Measurements from ENCODE around the gene NDUFB7. TPM values are rescaled to one million over a fixed set of nuclear protein-coding genes. Genes with fewer than 3 reads are reported as not detected.
"Not testable (repeated sequence)": the region's sequence is repeated elsewhere in the genome, so short reads cannot be mapped to it uniquely, and the experiment has no call there.

NDUFB7 gene
- total RNA-seq, 1 experiment from 2014 or later, result 482 TPM

DNA sequence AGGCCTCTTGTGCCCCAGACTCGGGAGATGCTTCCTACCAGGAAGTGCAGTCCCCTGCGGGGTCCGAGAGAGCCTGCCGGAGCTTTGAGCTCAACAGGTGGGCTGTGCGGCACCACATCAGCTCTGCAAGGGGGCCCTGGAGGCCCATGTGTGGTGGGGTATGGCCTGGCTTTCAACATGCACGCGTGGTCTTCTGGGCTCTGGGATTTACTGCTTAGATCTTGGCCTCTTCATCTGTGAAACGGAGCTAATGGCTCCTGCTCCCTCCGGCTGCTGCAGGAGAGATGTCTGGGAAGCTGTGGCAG, 18.0 kb downstream of the NDUFB7 start:
- DNase-seq (ENCODE audit: low read depth), result no peak

- no peak for DNase-seq (ENCODE audit: low read depth)
Measured at GRCh38 chr19:14553042-14553938, 18.6 kb downstream of the NDUFB7 start.

- DNase-seq (ENCODE audit: low read depth), result not testable (repeated sequence)
Measured at GRCh38 chr19:14552006-14552360, 19.9 kb downstream of the NDUFB7 start.

- not testable (repeated sequence) for DNase-seq (ENCODE audit: low read depth)
Measured at GRCh38 chr19:14551134-14552005, 20.5 kb downstream of the NDUFB7 start.

DNA sequence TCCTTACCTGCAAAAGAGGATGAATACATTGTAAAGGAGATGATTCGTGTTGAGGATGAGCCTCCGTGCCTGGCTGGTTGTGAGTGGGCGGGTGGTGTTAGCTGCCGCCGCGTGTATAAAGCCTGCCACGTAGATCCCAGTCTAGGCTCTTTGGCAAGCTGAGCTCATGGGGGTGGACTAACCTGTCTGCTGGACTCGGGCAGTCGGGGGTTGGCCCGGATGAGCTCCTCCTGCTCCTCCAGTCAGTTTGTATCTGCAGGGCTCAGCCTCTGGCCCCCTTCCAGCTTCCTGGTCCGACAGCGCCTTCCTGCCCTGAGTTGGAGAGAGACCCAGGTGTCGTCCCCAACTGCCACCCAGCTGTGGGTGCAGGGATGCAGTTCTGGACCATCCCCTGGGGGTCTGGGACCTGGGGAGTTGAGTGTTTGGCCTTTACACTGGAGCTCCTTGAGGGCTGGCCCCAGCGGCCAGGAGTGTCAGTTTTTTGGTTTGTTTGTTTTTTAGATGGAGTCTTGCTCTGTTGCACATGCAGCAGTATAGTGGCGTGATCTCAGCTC, 21.6 kb downstream of the NDUFB7 start:
- DNase-seq (ENCODE audit: low read depth), result no peak

- no peak for DNase-seq (ENCODE audit: low read depth)
Measured at GRCh38 chr19:14545716-14546082, 26.2 kb downstream of the NDUFB7 start.

DNA sequence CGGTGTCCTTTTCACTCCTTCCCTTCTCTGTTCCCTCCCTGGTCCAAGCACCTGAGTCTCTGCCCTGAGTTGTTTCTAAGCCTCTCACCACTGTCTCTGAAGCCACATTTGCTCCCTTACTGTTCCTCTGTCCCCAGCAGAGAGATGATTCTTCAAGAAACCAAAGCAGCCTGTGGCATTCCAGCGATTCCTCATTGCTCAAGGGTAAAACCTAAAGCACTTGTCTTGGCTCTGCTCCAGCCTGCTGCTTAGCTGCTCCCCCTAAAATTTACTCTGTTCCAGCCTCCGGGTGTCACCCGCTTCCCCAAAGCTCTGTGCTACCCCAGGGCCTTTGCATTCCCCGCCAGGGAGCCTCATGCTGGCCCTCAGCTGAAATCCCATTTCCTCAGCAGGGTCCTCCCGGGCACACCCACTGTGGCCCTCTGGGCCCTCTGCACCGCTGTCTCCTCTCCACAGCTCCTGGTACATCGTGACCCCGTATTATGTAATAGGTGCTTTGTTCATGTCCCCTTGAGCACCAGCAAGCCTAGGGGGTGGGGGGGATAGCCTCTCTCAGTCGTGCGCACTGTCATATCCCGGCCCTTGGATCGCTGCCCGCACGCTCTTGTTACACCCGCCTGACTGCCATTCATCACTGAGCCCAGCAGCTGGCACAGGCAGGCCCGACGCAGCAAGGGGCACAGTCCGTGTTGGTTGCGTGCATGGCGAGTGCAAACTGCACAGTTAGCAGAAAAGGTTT, 26.7 kb downstream of the NDUFB7 start:
- no peak for DNase-seq (ENCODE audit: low read depth)

GRCh38 chr19:14544047-14544446, 27.8 kb downstream of the NDUFB7 start:
- DNase-seq (ENCODE audit: low read depth), result no peak

- peak; percentile 61 for DNase-seq (ENCODE audit: low read depth)
Measured at GRCh38 chr19:14542711-14543328, 29.0 kb downstream of the NDUFB7 start.

DNA sequence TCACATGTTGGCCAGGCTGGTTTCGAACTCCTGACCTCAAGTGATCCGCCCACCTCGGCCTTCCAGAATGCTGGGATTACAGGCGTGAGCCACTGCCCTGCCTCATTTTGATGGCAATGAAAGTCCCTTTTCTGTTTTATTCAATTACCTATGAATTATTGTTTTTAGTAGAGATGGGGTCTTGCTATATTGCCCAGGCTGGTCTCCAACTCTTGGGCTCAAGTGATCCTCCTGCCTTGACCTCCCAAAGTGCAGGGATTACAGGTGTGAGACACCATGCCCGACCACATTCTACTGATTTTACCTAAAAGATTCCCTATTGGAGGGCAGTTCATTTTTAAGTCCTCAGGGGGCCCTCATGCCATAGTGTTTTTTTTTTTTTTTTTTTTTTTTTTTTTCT, 29.9 kb downstream of the NDUFB7 start:
- DNase-seq (ENCODE audit: low read depth), result not testable (repeated sequence)

DNA sequence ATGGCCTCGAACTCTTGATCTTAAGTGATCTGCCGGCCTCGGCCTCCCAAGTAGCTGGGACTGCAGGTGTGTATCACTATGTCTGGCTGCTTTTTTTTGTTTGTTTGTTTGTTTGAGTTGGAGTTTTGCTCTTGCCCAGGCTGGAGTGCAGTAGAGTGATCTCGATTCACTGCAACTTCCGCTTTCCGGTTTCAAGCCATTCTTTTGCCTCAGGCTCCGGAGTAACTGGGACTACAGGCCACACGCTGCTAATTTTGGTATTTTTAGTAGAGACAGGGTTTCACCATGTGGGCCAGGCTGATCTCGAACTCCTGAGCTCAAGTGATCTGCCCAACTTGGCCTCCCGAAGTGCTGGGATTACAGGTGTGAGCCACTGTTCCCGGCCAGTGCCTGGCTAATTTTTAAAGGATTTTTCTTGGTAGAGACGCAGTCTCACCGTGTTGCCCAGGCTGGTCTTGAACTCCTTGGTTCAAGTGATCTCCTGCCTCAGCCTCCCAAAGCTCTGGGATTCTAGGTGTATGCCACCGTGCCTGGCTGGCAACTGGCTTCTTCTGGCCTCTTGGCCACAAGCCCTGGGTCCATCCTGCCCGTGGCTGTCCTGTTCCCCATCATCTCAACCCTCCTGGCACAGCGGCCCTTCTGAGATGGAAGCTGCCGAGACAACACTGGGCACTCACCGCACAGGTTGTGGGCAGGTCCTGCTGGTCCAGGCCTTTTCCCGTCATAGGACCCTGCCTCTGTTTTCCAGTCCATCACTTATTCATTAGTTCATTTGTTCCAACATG, 30.9 kb downstream of the NDUFB7 start:
- no peak for DNase-seq (ENCODE audit: low read depth)

- DNase-seq (ENCODE audit: low read depth), result no peak
Measured at GRCh38 chr19:14536926-14537692, 34.8 kb downstream of the NDUFB7 start.

- no peak for DNase-seq (ENCODE audit: low read depth)
Measured at GRCh38 chr19:14533450-14533849, 38.4 kb downstream of the NDUFB7 start.

DNA sequence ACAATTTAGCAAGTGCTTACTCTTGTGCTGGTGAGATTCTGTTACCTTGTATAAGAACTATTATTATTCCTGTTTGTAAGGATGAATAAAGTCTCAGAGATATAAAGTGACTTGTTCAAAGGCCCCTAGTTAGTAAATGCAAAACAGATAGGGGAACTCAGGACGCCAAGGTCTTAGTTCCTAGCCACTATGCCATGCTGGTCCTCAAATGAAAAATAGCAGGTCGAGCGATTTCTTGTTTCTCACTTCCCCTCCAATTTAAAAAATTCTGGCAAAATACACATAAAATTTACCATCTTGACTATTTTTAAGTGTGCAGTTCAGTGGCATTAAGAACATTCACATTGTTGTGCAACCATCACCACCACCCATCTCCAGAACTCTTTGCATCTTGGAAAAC, 41.4 kb downstream of the NDUFB7 start:
- no peak for DNase-seq (ENCODE audit: low read depth)

- no peak for DNase-seq (ENCODE audit: low read depth)
Measured at GRCh38 chr19:14530005-14530348, 41.9 kb downstream of the NDUFB7 start.

DNA sequence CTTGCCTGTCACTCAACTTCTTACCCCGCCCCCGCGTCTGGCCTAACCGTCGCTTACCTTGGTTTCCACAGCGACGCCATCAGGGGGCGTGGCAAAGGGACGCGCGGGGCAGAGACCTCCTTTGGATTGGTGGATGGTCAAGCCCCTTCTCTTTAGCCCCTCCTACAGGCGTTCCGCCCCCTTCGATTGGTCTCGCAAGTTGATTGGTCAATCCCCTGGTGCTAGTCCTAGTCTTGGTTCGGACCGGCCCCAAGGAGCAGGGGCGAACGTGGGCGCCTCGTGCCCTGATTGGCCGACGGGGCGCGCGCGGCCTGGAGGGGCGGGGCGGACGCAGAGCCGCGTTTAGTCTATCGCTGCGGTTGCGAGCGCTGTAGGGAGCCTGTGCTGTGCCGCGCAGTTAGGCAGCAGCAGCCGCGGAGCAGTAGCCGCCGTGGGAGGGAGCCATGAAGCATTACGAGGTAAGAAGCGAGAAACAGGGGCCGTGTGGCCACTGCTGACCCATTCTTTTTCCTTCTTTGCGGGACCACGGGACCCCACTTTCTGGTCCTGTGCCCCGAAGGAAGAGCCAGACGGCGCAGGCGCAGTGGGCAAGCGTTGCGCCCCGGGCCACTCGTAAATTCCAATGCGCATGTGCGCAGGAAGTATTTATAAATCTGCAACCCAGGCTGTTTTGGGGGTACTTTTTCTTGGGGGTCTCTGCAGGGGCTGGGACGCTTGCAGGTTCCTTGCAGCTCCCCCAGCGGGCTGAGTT, 42.4 kb downstream of the NDUFB7 start, which contains the start of gene TECR:
Gene TECR (plus strand): TSS at position 341 of the 751 bp plus-strand sequence. CDS start 103 bp downstream, at position 444.
- DNase-seq (ENCODE audit: low read depth), result peak; percentile 100

DNA sequence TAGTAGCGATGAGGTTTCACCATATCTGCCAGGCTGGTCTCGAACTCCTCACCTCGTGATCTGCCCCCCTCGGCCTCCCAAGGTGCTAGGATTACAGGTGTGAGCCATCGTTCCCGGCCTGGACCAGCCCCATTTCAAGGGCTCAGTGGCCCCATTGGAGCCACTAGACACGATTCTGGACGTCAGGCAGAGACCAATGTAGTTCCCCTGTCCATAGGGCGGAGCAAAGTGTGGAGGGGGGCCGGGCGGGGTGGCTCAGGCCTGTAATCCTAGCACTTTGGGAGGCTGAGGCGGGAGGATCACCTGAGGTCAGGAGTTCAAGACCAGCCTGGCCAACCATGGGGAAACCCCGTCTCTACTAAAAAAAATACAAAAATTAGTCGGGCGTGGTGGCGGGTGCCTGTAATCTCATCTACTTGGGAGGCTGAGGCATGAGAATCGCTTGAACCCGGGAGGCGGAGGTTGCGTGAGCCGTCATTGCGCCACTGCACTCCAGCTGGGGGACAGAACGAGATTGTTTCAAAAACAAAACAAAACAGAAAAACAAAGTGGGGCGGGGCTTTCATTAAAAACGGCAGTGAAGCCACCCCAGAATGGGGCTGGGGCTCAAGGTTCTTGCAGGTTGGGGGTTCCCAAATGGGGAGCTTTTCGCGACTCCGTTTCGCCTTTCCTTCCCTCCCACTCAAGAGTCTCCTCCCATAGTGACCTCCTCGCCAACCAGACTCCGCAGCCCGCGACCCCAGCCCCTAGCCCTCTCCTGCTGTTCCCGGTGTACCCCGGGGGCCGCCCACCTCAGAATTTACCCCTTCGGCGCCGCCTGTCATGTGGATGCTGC, 43.2 kb downstream of the NDUFB7 start:
- no peak for DNase-seq (ENCODE audit: low read depth)

GRCh38 chr19:14526423-14526822, 45.4 kb downstream of the NDUFB7 start:
- DNase-seq (ENCODE audit: low read depth), result no peak

All from RPMI7951 (cell line).